Natural killer cell (primary cell): ENCODE results near the gene NUP205. TPM values are rescaled to one million over a fixed set of nuclear protein-coding genes. Genes with fewer than 3 reads are reported as not detected.

Source experiments
- ATAC-seq, 3 donors: fragments of 150-1000 bp in 2 of 3; fragments of 200-7000 bp in 1 of 3; cut with Tn5 transposase; 1 replicate in 1 of 3; 2 replicates in 2 of 3; pipeline ENCODE4 v1.10.0; 2021; ENCODE audit warnings: mild to moderate bottlenecking in 2 of 3, moderate library complexity in 2 of 3
- DNase-seq, 2 donors: peaks; one replicate each; pipeline versions ENCODE4 v3.0.0 to v3.0.0-alpha.2; 2013 to 2021; ENCODE audit warnings: mixed read lengths in 1 of 2
- H3K27ac ChIP-seq: one replicate; pipeline ENCODE4 v1.5.1; 2013; ENCODE audit warnings: mild to moderate bottlenecking, low read length
- H3K27me3 ChIP-seq: one replicate; pipeline ENCODE4 v1.6.1; 2013; ENCODE audit warnings: low read length; ENCODE audit not compliant: control insufficient read depth, insufficient read depth
- H3K36me3 ChIP-seq: one replicate; pipeline ENCODE4 v1.6.1; 2013; ENCODE audit warnings: low read length; ENCODE audit not compliant: control insufficient read depth, insufficient read depth
- H3K4me1 ChIP-seq: one replicate; pipeline ENCODE4 v1.6.1; 2013; ENCODE audit warnings: low read length; ENCODE audit not compliant: control insufficient read depth, insufficient read depth
- H3K4me3 ChIP-seq: one replicate; pipeline ENCODE4 v1.5.1; 2013; ENCODE audit warnings: low read length
- H3K9me3 ChIP-seq: one replicate; pipeline ENCODE4 v1.6.1; 2013; ENCODE audit warnings: low read length; ENCODE audit not compliant: control insufficient read depth, insufficient read depth
- H3K27ac Mint-ChIP-seq, 2 donors: one replicate each; pipeline ENCODE4 v1.8.0; 2022; ENCODE audit warnings: mild to moderate bottlenecking in 2 of 2, mixed read lengths in 2 of 2, moderate library complexity in 1 of 2
- H3K27me3 Mint-ChIP-seq, 2 donors: one replicate each; pipeline ENCODE4 v1.8.0; 2022; ENCODE audit warnings: low read depth in 2 of 2, mixed read lengths in 2 of 2
- H3K36me3 Mint-ChIP-seq: one replicate; pipeline ENCODE4 v1.8.0; 2022; ENCODE audit warnings: mixed read lengths
- H3K4me1 Mint-ChIP-seq, 2 donors: one replicate each; pipeline ENCODE4 v1.8.0; 2022; ENCODE audit warnings: mixed read lengths in 2 of 2
- H3K4me3 Mint-ChIP-seq: one replicate; pipeline ENCODE4 v1.8.0; 2022; ENCODE audit warnings: mild to moderate bottlenecking, moderate library complexity, mixed read lengths
- H3K9me3 Mint-ChIP-seq, 2 donors: one replicate each; pipeline ENCODE4 v1.8.0; 2022; ENCODE audit warnings: mixed read lengths in 2 of 2
- WGBS: methylation state at CpG from one replicate; pipeline ENCODE4 v1.1.7; 2013; ENCODE audit warnings: missing lambda C conversion rate; ENCODE audit not compliant: insufficient coverage; 5-methylcytosine and 5-hydroxymethylcytosine counted together
- intact Hi-C: fragments of 100-400 bp; cut with micrococcal nuclease; formaldehyde crosslinking; loops from one replicate; pipeline ENCODE4 v1.14.2; 2022
- total RNA-seq, 4 donors: library from RNA; stranded (reverse); fragments of 120-200 nt in 1 of 4; gene quantifications; one replicate each; pipeline versions ENCODE4 v1.2.3 to v1.2.4, GENCODE V29; 2013 to 2022
- TF ChIP-seq, protein P1 (sequence below): fragments of 200-600 bp; IDR thresholded peaks from one replicate; pipeline ENCODE4 v1.8.0; 2022; ENCODE audit warnings: antibody characterized with exemption

NUP205 gene
- total RNA-seq, 3 donors from 2014 or later (not counting 1 experiment from before 2014, with no cell fraction given), result 45.6 to 55.1 (median 53.7) TPM

DNA sequence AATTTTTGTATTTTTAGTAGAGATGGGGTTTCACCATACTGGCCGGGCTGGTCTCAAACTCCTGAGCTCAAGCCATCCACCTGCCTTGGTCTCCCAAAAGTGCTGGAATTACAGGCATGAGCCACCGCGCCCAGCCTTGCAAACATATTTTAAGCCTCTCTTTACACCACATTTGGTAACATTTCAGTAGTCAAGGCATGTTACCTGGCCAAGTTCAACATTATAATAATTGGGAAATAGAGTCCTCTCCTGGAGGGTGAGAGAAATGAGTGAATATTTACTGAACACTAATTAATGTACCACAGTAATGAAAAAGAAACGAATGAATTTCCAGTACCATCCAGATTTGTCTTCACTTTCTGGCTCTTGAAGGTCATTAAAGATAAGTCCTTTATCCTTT lies 37.8 kb upstream of the NUP205 start:
- no peak overlapping the region for H3K4me3 Mint-ChIP-seq
- DNase-seq, result no peak
- Histone ChIP-seq H3K27me3 (no peaks in the 10 kb centered on the region), H3K4me1 (no peaks in the 10 kb centered on the region), H3K4me3 (no peak overlapping the region), H3K36me3 (no peaks in the 10 kb centered on the region), H3K27ac (no peak overlapping the region), H3K9me3 (no peaks in the 10 kb centered on the region)
- H3K9me3 Mint-ChIP-seq, result no peaks in the 10 kb centered on the region
- H3K27me3 Mint-ChIP-seq, result peaks cover 0 to 2% of the 10 kb centered on the region in 2 donors
- no peaks in the 10 kb centered on the region for H3K36me3 Mint-ChIP-seq
- H3K4me1 Mint-ChIP-seq, result no peaks in the 10 kb centered on the region
- TF ChIP-seq, protein P1, sequence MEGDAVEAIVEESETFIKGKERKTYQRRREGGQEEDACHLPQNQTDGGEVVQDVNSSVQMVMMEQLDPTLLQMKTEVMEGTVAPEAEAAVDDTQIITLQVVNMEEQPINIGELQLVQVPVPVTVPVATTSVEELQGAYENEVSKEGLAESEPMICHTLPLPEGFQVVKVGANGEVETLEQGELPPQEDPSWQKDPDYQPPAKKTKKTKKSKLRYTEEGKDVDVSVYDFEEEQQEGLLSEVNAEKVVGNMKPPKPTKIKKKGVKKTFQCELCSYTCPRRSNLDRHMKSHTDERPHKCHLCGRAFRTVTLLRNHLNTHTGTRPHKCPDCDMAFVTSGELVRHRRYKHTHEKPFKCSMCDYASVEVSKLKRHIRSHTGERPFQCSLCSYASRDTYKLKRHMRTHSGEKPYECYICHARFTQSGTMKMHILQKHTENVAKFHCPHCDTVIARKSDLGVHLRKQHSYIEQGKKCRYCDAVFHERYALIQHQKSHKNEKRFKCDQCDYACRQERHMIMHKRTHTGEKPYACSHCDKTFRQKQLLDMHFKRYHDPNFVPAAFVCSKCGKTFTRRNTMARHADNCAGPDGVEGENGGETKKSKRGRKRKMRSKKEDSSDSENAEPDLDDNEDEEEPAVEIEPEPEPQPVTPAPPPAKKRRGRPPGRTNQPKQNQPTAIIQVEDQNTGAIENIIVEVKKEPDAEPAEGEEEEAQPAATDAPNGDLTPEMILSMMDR, result no peak
- intact Hi-C loops, result no loop called here
- no peak for ATAC-seq
- H3K27ac Mint-ChIP-seq, result no peak overlapping the region
- WGBS, result 98% methylated on average over 3 of the region's 4 CpGs

DNA sequence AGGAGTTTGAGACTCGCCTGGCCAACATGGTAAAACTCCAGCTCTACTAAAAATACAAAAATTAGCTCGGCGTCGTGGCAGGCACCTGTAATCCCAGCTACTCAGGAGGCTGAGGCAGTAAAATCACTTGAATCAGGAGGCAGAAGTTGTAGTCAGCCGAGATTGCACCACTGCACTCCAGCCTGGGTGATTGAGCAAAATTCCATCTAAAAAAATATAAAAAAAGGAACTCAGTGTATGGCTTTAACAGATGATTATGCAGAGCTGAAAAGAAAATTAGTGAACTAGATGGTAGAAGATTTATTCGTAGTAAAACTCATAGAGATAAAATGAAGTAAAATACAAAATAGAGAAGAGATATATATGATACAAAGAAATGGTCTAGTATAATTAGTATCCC lies 35.2 kb upstream of the NUP205 start:
- H3K27ac Mint-ChIP-seq, result no peak overlapping the region
- no peak overlapping the region for H3K4me3 ChIP-seq
- no peaks in the 10 kb centered on the region for H3K27me3 Mint-ChIP-seq
- no peaks in the 10 kb centered on the region for H3K9me3 Mint-ChIP-seq
- WGBS, result 98% methylated on average over 5 of the region's 6 CpGs
- no peak for DNase-seq
- H3K36me3 ChIP-seq, result no peaks in the 10 kb centered on the region
- TF ChIP-seq, protein P1, result no peak
- H3K27ac ChIP-seq, result no peak overlapping the region
- no peaks in the 10 kb centered on the region for H3K9me3 ChIP-seq
- H3K36me3 Mint-ChIP-seq, result no peaks in the 10 kb centered on the region
- no peak for ATAC-seq
- H3K27me3 ChIP-seq, result no peaks in the 10 kb centered on the region
- H3K4me1 Mint-ChIP-seq, result no peaks in the 10 kb centered on the region
- intact Hi-C loops, result no loop called here
- no peaks in the 10 kb centered on the region for H3K4me1 ChIP-seq
- H3K4me3 Mint-ChIP-seq, result no peak overlapping the region

DNA sequence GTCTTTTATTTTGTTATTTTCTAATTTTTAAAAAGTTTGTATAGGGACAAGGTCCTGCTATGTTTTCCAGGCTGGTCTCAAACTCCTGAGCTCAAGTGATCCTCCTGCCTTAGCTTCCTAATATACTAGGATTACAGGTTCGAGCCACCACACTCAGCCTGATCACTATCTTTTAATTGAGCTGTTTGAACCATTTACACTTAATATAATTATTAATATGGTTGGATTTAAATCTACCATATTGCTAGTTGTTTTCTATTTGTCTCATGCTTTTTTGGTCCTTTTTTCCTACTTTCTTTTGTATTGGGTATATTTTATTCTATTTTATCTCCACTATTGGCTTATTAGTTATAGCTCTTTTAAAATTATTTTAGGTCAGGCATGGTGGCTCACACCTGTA lies 34.6 kb upstream of the NUP205 start:
- Mint-ChIP-seq H3K27ac (no peak overlapping the region), H3K4me1 (no peaks in the 10 kb centered on the region), H3K9me3 (no peaks in the 10 kb centered on the region), H3K27me3 (no peaks in the 10 kb centered on the region), H3K36me3 (no peaks in the 10 kb centered on the region), H3K4me3 (no peak overlapping the region)
- no peaks in the 10 kb centered on the region for H3K4me1 ChIP-seq
- DNase-seq (no peak), ATAC-seq (no peak)
- no peaks in the 10 kb centered on the region for H3K27me3 ChIP-seq
- TF ChIP-seq, protein P1, result no peak
- no peak overlapping the region for H3K4me3 ChIP-seq
- intact Hi-C loops, result no loop called here
- H3K27ac ChIP-seq, result no peak overlapping the region
- H3K36me3 ChIP-seq, result no peaks in the 10 kb centered on the region
- no peaks in the 10 kb centered on the region for H3K9me3 ChIP-seq
- no CpG with 5 or more reads among the region's 1 CpG for WGBS

DNA sequence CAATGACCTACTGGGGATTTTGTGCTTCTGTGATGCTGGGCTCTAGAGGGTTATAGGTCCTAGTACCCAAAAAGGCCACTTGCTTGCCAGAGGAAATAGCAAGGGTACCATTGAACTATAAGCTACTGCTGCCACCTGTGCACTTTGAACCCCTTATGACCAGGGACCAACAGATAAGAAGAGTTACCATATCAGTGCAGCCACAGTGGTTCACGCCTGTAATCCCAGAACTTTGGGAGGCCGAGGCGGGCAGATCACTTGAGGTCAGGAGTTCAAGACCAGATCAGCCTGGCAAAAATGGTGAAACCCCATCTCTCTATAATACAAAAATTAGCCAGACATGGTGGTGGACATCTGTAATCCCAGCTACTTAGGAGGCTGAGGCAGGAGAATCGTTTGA lies 32.3 kb upstream of the NUP205 start:
- 95% methylated on average over 4 of the region's 4 CpGs for WGBS
- Histone ChIP-seq H3K27ac (no peak overlapping the region), H3K4me1 (no peaks in the 10 kb centered on the region), H3K4me3 (no peak overlapping the region), H3K27me3 (no peaks in the 10 kb centered on the region), H3K9me3 (no peaks in the 10 kb centered on the region), H3K36me3 (no peaks in the 10 kb centered on the region)
- Mint-ChIP-seq H3K27ac (no peak overlapping the region), H3K9me3 (no peaks in the 10 kb centered on the region), H3K36me3 (no peaks in the 10 kb centered on the region), H3K4me3 (no peak overlapping the region), H3K27me3 (peaks cover 0 to 8% of the 10 kb centered on the region in 2 donors), H3K4me1 (no peaks in the 10 kb centered on the region)
- TF ChIP-seq, protein P1, result no peak
- ATAC-seq (no peak), DNase-seq (no peak)
- intact Hi-C loops, result no loop called here
